ENCODE results near the gene HTR4. TPM values are rescaled to one million over a fixed set of nuclear protein-coding genes. Genes with fewer than 3 reads are reported as not detected.

Gene HTR4
- total and polyA plus RNA-seq, 2 donors from 2014 or later: 0.22 TPM; not detected in 1

DNA sequence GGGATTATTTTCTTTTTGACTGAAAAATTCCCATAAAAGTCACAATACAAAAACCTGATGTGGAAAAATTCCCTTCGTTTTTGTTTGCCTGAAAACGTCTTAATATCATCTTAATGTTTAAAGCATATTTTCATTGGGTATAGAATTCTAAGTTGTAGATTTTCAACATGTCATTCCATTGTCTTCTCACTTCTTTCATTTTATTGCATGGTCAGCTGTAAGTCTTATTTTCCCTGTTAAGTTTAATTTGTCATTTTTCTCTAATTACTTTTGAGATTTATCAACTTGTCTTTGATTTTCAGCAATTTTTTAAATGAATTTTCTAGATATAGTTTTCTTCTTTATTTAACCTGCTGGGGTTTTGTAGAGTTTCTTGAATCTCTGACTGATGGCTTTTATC, 138.9 kb downstream of the HTR4 start:
- Histone ChIP-seq H3K9me3 (ENCODE audit: control insufficient read depth in 2 of 3, insufficient read depth in 1 of 3, low read length in 3 of 3) (no peaks in the 10 kb centered on the region), H3K4me1 (ENCODE audit: control insufficient read depth in 2 of 3, insufficient read depth in 2 of 3, low read depth in 1 of 3, low read length in 3 of 3) (no peaks in the 10 kb centered on the region), H3K27me3 (ENCODE audit: control insufficient read depth, insufficient read depth, low read length) (no peaks in the 10 kb centered on the region), H3K4me3 (ENCODE audit: low read length in 3 of 3) (no peak overlapping the region), H3K36me3 (ENCODE audit: control insufficient read depth in 2 of 3, insufficient read depth in 3 of 3, low read length in 3 of 3) (no peaks in the 10 kb centered on the region), H3K27ac (ENCODE audit: low read depth in 2 of 2, low read length in 2 of 2) (no peak overlapping the region), H3K9ac (ENCODE audit: low read length in 3 of 3) (no peak overlapping the region)
- DNase-seq (no peak), FAIRE-seq (no peak)
- TF ChIP-seq, protein P1, sequence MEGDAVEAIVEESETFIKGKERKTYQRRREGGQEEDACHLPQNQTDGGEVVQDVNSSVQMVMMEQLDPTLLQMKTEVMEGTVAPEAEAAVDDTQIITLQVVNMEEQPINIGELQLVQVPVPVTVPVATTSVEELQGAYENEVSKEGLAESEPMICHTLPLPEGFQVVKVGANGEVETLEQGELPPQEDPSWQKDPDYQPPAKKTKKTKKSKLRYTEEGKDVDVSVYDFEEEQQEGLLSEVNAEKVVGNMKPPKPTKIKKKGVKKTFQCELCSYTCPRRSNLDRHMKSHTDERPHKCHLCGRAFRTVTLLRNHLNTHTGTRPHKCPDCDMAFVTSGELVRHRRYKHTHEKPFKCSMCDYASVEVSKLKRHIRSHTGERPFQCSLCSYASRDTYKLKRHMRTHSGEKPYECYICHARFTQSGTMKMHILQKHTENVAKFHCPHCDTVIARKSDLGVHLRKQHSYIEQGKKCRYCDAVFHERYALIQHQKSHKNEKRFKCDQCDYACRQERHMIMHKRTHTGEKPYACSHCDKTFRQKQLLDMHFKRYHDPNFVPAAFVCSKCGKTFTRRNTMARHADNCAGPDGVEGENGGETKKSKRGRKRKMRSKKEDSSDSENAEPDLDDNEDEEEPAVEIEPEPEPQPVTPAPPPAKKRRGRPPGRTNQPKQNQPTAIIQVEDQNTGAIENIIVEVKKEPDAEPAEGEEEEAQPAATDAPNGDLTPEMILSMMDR (IDR thresholded peaks at IDR 0.05; ENCODE audit: borderline replicate concordance, extremely low read depth, insufficient read depth): no peak
- intact Hi-C loops (cut with DNase I): no loop called here

DNA sequence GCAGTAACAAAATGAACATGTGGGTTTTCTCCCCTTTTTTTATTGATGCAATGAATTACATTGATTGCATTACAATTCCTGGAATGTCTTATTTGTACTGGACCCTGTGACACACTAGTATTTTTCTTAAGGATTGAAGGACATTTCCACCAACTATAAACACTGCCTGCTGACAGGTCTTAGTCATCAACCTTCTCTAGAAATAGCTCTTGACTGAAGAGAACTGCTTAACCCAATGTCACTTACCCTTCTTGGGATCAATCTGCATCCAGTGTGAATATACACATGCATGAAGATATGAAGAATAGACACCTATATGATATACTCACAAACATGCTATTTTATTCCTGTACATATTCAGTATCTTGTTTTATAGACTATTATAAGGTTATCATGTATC, 140.0 kb downstream of the HTR4 start:
- FAIRE-seq: no peak
- TF ChIP-seq, protein P1 (IDR thresholded peaks at IDR 0.05; ENCODE audit: borderline replicate concordance, extremely low read depth, insufficient read depth): no peak
- H3K4me1 ChIP-seq (ENCODE audit: control insufficient read depth in 2 of 3, insufficient read depth in 2 of 3, low read depth in 1 of 3, low read length in 3 of 3): no peaks in the 10 kb centered on the region
- intact Hi-C loops (cut with DNase I): no loop called here
- no peak overlapping the region for H3K4me3 ChIP-seq (ENCODE audit: low read length in 3 of 3)
- no peaks in the 10 kb centered on the region for H3K27me3 ChIP-seq (ENCODE audit: control insufficient read depth, insufficient read depth, low read length)
- no peak overlapping the region for H3K9ac ChIP-seq (ENCODE audit: low read length in 3 of 3)
- H3K27ac ChIP-seq (ENCODE audit: low read depth in 2 of 2, low read length in 2 of 2): no peak overlapping the region
- no peaks in the 10 kb centered on the region for H3K9me3 ChIP-seq (ENCODE audit: control insufficient read depth in 2 of 3, insufficient read depth in 1 of 3, low read length in 3 of 3)
- DNase-seq: no peak
- H3K36me3 ChIP-seq (ENCODE audit: control insufficient read depth in 2 of 3, insufficient read depth in 3 of 3, low read length in 3 of 3): no peaks in the 10 kb centered on the region

DNA sequence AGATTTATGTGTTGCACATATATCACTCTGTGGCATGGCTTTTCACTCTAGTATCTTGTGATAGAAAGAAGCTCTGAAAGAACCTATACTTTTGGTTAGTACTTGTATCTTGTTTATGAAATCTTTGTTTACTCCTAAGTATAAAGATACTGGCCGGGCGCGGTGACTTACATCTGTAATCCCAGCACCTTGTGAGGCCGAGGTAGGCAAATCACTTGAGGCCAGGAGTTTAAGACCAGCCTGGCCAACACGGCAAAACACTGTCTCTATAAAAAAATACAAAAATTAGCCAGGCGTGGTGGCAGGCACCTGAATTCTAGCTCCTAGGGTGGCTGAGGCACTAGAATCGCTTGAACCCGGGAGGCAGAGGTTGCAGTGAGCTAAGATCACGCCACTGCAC, 141.8 kb downstream of the HTR4 start:
- TF ChIP-seq, protein P1 (IDR thresholded peaks at IDR 0.05; ENCODE audit: borderline replicate concordance, extremely low read depth, insufficient read depth): no peak
- Histone ChIP-seq H3K4me3 (ENCODE audit: low read length in 3 of 3) (no peak overlapping the region), H3K9ac (ENCODE audit: low read length in 3 of 3) (no peak overlapping the region), H3K27me3 (ENCODE audit: control insufficient read depth, insufficient read depth, low read length) (no peaks in the 10 kb centered on the region), H3K4me1 (ENCODE audit: control insufficient read depth in 2 of 3, insufficient read depth in 2 of 3, low read depth in 1 of 3, low read length in 3 of 3) (no peaks in the 10 kb centered on the region), H3K27ac (ENCODE audit: low read depth in 2 of 2, low read length in 2 of 2) (no peak overlapping the region), H3K9me3 (ENCODE audit: control insufficient read depth in 2 of 3, insufficient read depth in 1 of 3, low read length in 3 of 3) (no peaks in the 10 kb centered on the region), H3K36me3 (ENCODE audit: control insufficient read depth in 2 of 3, insufficient read depth in 3 of 3, low read length in 3 of 3) (no peaks in the 10 kb centered on the region)
- intact Hi-C loops (cut with DNase I): no loop called here
- DNase-seq (no peak), FAIRE-seq (no peak)

DNA sequence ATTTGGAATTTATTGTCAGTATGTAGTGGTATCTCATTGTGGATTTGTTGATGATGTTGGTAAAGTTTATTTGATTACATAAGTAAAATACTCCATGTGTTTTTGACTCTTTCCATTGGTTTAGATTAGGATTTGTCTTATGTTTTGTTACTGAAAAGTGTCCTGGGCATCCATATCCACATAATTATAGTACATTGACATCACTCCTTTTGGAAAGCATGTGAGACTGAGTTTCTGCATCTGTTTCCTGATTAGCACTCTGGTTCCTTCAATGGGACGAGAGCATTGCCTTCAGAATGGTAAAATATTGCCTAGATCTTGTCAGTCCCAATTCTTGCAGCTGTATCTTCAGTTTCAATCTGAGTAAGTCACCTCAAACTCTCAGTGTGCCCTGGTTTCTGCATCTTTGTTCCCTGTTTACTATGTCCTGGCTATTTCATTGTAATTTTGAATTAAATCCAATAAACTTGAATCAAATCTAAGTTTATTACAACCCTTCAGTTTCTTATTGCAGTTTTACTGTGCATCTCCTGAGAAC, 142.4 kb downstream of the HTR4 start:
- TF ChIP-seq, protein P1 (IDR thresholded peaks at IDR 0.05; ENCODE audit: borderline replicate concordance, extremely low read depth, insufficient read depth): no peak
- Histone ChIP-seq H3K27me3 (ENCODE audit: control insufficient read depth, insufficient read depth, low read length) (no peaks in the 10 kb centered on the region), H3K27ac (ENCODE audit: low read depth in 2 of 2, low read length in 2 of 2) (no peak overlapping the region), H3K4me3 (ENCODE audit: low read length in 3 of 3) (no peak overlapping the region), H3K9ac (ENCODE audit: low read length in 3 of 3) (no peak overlapping the region), H3K4me1 (ENCODE audit: control insufficient read depth in 2 of 3, insufficient read depth in 2 of 3, low read depth in 1 of 3, low read length in 3 of 3) (no peaks in the 10 kb centered on the region), H3K9me3 (ENCODE audit: control insufficient read depth in 2 of 3, insufficient read depth in 1 of 3, low read length in 3 of 3) (no peaks in the 10 kb centered on the region), H3K36me3 (ENCODE audit: control insufficient read depth in 2 of 3, insufficient read depth in 3 of 3, low read length in 3 of 3) (no peaks in the 10 kb centered on the region)
- no peak for FAIRE-seq
- DNase-seq: no peak
- intact Hi-C loops (cut with DNase I): no loop called here

Data from kidney (tissue), 14 donors.